Tibial nerve (tissue), 4 donors: ENCODE data around the gene TIMM13.

Experiments used
- CTCF ChIP-seq, 5 experiments: fragments of 200-600 bp in 3 of 5; fragments of 450-650 bp in 2 of 5; sonication (generic) in 3 of 5; IDR thresholded peaks; one replicate each; pipeline ENCODE4 v1.5.1; 2016 to 2019; ENCODE audit warnings: antibody characterized with exemption in 5 of 5, mild to moderate bottlenecking in 3 of 5, moderate library complexity in 2 of 5
- EP300 ChIP-seq, 2 donors: sonication (generic); formaldehyde crosslinking; IDR thresholded peaks; one replicate each; pipeline ENCODE4 v1.6.1; 2017; ENCODE audit warnings: antibody characterized with exemption in 2 of 2, mild to moderate bottlenecking in 1 of 2

- no peak for TF ChIP-seq EP300 (IDR thresholded peaks at IDR 0.05)
- TF ChIP-seq CTCF (IDR thresholded peaks at IDR 0.05), result no peak
These were observed 30.7 kb upstream of the TIMM13 start for GRCh38 chr19:2458054-2458453.
